Mammary epithelial cell (primary cell): ENCODE measurements around the gene REP15.
"Not testable (repeated sequence)": the region's sequence is repeated elsewhere in the genome, so short reads cannot be mapped to it uniquely, and the experiment has no call there.

Experiments
- CTCF ChIP-seq, 2 donors: IDR thresholded peaks in 1 of 2; conservative IDR thresholded peaks in 1 of 2; 2 replicates each; pipeline ENCODE4 v1.5.1; 2011 to 2012; ENCODE audit warnings: inconsistent platforms in 2 of 2, low read length in 2 of 2, mild to moderate bottlenecking in 2 of 2, control low read depth in 1 of 2, low read depth in 1 of 2; ENCODE audit not compliant: insufficient read depth in 1 of 2; ENCODE audit errors: extremely low read depth in 1 of 2
- EZH2 ChIP-seq: IDR thresholded peaks from 2 replicates; pipeline ENCODE4 v1.6.1; 2012; ENCODE audit warnings: low read length, inconsistent platforms, borderline replicate concordance

GRCh38 chr12:27655476-27655875 is 40.8 kb upstream of the REP15 start:
- TF ChIP-seq CTCF (conservative IDR thresholded peaks at IDR 0.05 in 1 of 2, IDR thresholded peaks at IDR 0.05 in 1 of 2; ENCODE audit: extremely low read depth in 1 of 2, insufficient read depth in 1 of 2, low read depth in 1 of 2, low read length in 2 of 2); EZH2: not testable (repeated sequence)
